IPS-18a (cell line): Measurements from ENCODE around the gene MCOLN2.

Experiments used
- H3K27ac ChIP-seq: one replicate; pipeline ENCODE4 v1.5.1; 2013; ENCODE audit warnings: low read length
- H3K27me3 ChIP-seq: one replicate; pipeline ENCODE4 v1.6.1; 2013; ENCODE audit warnings: mild to moderate bottlenecking, low read length; ENCODE audit not compliant: control insufficient read depth, insufficient read depth
- H3K36me3 ChIP-seq: one replicate; pipeline ENCODE4 v1.6.1; 2013; ENCODE audit warnings: low read depth, low read length; ENCODE audit not compliant: control insufficient read depth
- H3K4me1 ChIP-seq: one replicate; pipeline ENCODE4 v1.6.1; 2013; ENCODE audit warnings: low read depth, low read length; ENCODE audit not compliant: control insufficient read depth
- H3K4me3 ChIP-seq: one replicate; pipeline ENCODE4 v1.5.1; 2013; ENCODE audit warnings: low read length
- H3K9ac ChIP-seq: one replicate; pipeline ENCODE4 v1.6.1; 2013; ENCODE audit warnings: mild to moderate bottlenecking, low read length, moderate library complexity
- H3K9me3 ChIP-seq: one replicate; pipeline ENCODE4 v1.6.1; 2013; ENCODE audit warnings: low read depth, low read length; ENCODE audit not compliant: control insufficient read depth

The MCOLN2 gene

DNA sequence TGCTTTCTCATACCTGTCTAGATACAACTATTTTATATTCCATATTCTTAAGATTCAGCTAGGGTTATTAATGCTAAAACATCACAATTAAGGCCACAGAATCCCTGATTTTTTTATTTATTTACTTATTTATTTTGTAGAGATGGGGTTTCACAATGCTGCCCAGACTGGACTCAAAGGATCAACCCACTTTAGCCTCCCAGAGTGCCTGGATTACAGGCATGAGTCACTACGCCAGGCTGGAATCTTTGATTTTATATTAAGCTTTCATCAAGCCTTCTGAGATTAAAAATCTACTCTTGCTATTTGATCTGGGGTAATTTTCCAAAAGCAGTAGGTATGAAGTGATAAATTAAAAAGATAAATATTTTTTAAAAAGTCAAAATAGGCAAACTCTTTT lies 38.9 kb downstream of the MCOLN2 start:
- Histone ChIP-seq H3K27me3 (no peaks in the 10 kb centered on the region), H3K9ac (no peak overlapping the region), H3K4me3 (no peak overlapping the region), H3K9me3 (no peaks in the 10 kb centered on the region), H3K36me3 (no peaks in the 10 kb centered on the region), H3K27ac (no peak overlapping the region), H3K4me1 (no peaks in the 10 kb centered on the region)

DNA sequence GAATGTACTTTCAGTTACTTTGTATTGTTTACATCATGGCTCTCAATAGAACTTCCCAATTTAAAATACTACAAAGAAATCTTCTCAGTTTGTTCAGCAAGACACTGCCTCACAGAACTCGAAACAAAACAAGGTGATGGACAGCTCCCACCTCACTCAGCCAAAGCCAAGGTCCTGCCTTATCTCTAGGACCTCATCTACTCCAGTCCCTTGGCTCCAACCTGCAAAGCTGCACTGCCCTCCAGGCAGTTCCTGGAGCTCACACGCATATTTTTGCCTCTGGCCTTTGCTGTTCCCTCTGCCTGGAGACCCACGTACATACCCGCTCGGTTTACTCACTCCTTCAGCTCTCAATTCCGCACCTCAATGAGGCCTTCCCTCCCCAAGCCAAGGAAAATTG lies 40.3 kb downstream of the MCOLN2 start:
- no peaks in the 10 kb centered on the region for H3K36me3 ChIP-seq
- no peak overlapping the region for H3K4me3 ChIP-seq
- H3K9ac ChIP-seq, result no peak overlapping the region
- no peak overlapping the region for H3K27ac ChIP-seq
- no peaks in the 10 kb centered on the region for H3K9me3 ChIP-seq
- no peaks in the 10 kb centered on the region for H3K4me1 ChIP-seq
- H3K27me3 ChIP-seq, result no peaks in the 10 kb centered on the region

DNA sequence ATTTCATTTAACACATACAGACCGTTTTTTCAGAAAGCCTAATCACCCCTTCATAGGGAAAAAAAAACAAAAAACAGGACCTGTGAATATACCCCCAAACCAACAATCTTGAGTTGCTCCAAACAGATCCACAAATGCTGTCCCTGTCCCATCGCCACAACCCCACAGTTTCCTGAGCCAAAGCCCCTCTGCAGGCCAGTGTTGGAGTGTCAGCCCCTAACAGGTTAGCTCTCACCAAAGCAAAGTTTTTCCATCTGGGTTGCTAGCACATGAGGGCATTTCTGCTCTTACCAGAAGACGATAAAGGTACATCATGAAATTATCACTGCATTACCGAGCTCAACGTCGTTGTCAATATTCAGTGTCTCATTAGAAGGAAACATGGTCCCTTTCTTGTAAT lies 40.8 kb downstream of the MCOLN2 start:
- no peaks in the 10 kb centered on the region for H3K36me3 ChIP-seq
- H3K4me3 ChIP-seq, result no peak overlapping the region
- H3K27me3 ChIP-seq, result no peaks in the 10 kb centered on the region
- H3K27ac ChIP-seq, result no peak overlapping the region
- H3K9ac ChIP-seq, result no peak overlapping the region
- no peaks in the 10 kb centered on the region for H3K4me1 ChIP-seq
- no peaks in the 10 kb centered on the region for H3K9me3 ChIP-seq

DNA sequence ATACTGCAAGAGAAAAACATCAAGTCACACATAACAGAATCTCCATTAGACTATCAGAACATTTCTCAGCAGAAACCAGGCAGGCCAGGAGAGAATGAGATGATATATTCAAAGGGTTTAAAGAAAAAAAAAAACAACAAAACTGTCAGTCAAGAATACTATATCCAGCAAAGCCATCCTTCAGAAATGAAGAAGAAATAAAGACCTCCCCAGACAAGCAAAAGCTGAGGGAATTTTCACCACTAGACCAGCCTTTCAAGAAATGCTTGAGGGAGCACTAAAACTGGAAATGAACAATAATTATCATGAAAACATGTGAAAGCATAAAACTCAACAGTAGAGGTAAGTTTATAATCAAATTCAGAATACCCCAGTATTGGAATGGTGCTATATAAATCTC lies 47.2 kb downstream of the MCOLN2 start:
- Histone ChIP-seq H3K27me3 (no peaks in the 10 kb centered on the region), H3K27ac (no peak overlapping the region), H3K4me3 (no peak overlapping the region), H3K9me3 (no peaks in the 10 kb centered on the region), H3K9ac (no peak overlapping the region), H3K4me1 (peaks cover 9% of the 10 kb centered on the region), H3K36me3 (no peaks in the 10 kb centered on the region)

DNA sequence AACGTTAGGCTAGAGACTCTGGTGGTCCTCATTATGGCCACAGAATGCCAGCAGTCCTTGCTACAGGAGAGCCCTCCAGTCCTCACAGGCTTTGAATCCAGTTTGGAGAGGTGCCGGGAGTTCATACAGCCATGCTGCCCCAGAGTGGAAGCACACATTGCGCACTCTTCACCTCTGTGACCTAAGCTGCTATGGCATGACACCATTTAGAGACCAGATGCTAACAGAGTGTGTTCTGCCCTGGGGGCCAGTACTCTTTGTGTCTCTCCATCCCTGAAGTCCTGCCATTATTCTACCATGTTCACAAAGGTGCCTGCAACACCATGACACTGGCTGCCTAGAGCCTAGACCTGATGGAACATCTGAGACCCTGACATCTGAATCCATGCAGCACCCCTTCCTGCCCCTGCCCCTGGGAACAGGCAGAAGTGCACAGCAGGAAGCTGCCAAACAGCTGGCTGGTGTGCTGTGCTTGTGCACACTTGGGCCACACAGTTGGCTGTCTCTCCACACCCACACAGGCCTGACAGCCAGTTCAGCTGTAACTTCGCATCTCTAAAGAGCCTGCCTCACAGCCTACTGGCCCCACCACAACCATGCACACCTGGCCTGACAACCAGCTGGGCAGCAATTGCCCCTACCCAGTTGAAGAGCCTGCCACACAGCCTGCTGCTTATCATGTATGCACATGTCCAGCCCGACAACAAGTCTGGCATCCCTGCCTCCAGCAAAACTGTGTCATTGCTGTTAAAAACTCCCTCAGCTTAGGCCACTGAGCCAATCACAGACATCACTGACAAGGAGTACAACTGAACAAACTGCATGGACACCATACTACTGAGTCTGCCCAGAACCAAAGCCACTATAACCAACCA lies 49.1 kb downstream of the MCOLN2 start:
- Histone ChIP-seq H3K9me3 (no peaks in the 10 kb centered on the region), H3K27ac (no peak overlapping the region), H3K9ac (no peak overlapping the region), H3K27me3 (no peaks in the 10 kb centered on the region), H3K4me3 (no peak overlapping the region), H3K36me3 (no peaks in the 10 kb centered on the region), H3K4me1 (peaks cover 9% of the 10 kb centered on the region)

DNA sequence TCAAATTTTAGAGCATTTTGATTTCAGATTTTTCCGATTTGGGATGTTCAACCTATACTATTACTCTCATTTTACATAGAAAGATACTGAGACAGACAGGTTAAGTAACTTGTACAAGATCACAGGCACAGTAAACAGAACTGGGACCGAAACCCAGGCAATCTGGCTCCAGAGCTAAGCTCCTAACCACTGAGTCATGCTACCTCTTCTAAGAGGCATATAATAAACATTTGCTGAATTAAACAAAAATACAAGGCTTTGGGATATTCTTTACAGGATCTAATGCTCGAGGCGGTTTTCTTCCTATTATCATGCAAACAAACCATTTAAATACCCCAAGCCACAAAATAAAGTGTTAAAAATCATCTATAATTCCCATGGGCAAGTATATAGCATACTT lies 50.3 kb downstream of the MCOLN2 start:
- Histone ChIP-seq H3K9ac (no peak overlapping the region), H3K36me3 (no peaks in the 10 kb centered on the region), H3K4me3 (no peak overlapping the region), H3K4me1 (peaks cover 9% of the 10 kb centered on the region), H3K27ac (no peak overlapping the region), H3K9me3 (no peaks in the 10 kb centered on the region), H3K27me3 (no peaks in the 10 kb centered on the region)

DNA sequence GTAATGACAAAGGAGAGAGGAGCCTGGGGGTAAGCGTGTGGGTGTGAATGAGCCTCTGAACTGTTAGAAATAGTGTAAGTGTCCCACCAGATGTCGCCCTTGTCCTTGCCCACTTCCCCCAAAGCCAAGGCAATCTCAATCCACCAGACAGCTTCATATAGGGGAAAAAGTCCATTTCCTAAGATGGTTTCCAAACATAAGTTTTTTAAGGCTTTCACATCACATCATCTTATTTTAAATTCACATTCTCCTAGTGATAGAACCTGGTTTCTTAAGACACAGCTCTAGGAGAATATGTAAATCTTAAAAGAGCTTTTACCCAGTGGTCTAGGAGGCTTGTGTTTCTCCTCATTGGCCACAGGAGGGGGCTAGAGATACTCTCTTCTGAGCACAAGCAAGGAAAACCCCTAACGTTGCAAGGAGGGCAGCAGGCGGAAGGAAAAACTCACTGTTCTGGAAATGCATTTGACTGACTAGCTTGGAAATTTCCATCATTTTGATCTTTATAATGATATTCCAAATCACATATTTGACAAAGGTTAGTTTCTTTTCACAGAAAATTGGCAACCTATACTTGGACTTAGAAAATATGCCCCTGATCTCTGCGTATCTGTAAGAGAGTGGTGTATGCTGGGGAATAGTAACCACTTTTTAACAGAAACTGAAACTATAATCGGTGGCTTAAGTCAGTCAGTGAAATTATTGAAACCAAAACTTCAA lies 52.0 kb downstream of the MCOLN2 start:
- no peak overlapping the region for H3K27ac ChIP-seq
- no peaks in the 10 kb centered on the region for H3K27me3 ChIP-seq
- no peaks in the 10 kb centered on the region for H3K36me3 ChIP-seq
- no peak overlapping the region for H3K9ac ChIP-seq
- H3K4me1 ChIP-seq, result peaks cover 9% of the 10 kb centered on the region
- no peaks in the 10 kb centered on the region for H3K9me3 ChIP-seq
- no peak overlapping the region for H3K4me3 ChIP-seq

DNA sequence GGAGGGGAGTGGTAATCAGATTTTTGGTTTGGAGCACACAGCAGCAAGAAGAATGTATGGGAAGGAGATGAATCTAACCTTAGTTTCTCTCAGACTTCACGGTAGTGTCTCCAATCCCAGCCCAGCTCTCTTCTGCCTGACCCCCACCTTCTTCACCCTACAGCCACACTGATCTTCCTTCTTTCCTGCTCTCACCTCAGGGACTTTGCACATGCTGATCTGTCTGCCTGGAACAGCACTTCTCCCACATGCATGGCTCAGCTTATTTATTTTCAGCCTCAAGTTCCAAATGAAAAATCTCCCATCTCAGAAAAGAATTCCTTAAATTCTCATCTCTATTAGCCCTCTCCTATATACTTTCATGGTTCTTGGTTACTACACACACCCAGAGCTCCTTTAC lies 55.1 kb downstream of the MCOLN2 start:
- Histone ChIP-seq H3K4me3 (no peak overlapping the region), H3K9me3 (no peaks in the 10 kb centered on the region), H3K27ac (no peak overlapping the region), H3K27me3 (no peaks in the 10 kb centered on the region), H3K4me1 (peaks cover 7% of the 10 kb centered on the region), H3K36me3 (no peaks in the 10 kb centered on the region), H3K9ac (no peak overlapping the region)

DNA sequence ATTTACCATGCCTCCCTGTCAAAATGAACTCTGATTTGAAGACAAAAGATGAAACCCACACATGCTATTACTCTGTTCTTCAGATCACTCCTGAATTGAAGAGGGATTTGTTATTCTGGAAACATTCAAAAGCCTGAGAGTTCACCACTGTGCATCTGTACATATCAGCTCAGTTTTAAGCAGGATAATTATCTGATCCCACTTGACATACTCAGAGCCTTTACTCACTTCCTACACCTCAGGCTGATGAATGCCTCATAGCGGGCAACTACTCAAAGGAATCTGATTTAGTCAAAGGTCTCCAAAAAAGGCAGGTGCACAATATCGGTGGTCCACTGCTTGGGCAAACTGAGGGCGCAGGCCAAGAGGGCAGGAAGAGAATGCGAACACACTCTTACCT lies 56.4 kb downstream of the MCOLN2 start:
- peaks cover 3% of the 10 kb centered on the region for H3K4me1 ChIP-seq
- no peaks in the 10 kb centered on the region for H3K27me3 ChIP-seq
- no peak overlapping the region for H3K9ac ChIP-seq
- no peaks in the 10 kb centered on the region for H3K36me3 ChIP-seq
- H3K9me3 ChIP-seq, result no peaks in the 10 kb centered on the region
- H3K27ac ChIP-seq, result no peak overlapping the region
- H3K4me3 ChIP-seq, result no peak overlapping the region

DNA sequence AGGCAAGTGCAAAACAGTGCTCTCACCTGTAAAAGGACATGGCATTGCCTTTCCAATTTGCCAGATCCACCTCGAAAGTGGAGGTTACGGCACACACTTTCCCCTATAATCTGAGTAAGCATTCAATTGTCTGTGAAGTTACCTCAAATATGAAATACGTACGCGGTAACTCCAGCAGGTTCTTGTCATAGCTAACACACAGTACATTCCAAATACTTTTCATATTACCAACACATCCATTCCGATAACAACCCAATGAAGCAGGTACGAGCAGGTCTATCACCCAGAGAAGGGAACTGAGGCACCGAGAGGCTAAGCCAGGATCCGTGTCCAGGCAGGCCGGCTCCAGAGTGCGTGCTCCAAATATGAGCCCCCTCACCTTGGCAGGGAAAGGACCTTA lies 57.2 kb downstream of the MCOLN2 start:
- H3K4me3 ChIP-seq, result no peak overlapping the region
- no peaks in the 10 kb centered on the region for H3K27me3 ChIP-seq
- no peak overlapping the region for H3K27ac ChIP-seq
- no peak overlapping the region for H3K9ac ChIP-seq
- no peaks in the 10 kb centered on the region for H3K9me3 ChIP-seq
- no peaks in the 10 kb centered on the region for H3K36me3 ChIP-seq
- H3K4me1 ChIP-seq, result no peaks in the 10 kb centered on the region

DNA sequence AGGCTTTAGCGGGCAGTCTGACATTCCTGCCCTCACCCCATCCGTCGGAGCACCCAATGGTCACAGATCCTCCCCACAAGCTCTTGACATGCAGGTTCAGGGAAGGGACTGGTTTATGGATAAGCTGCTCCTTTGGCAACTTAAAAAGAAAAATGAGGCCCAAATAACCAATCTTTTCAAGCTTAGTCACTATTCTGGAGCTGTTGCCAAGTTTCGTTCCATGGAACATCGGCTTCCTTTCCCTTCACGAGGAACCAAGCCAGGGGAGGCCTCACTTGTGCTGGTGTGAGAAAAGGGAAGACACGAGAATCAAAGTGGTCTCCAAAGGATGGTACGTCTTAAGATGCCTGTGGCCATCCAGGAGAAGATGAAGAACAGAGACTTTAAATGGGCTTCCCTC lies 57.8 kb downstream of the MCOLN2 start:
- no peaks in the 10 kb centered on the region for H3K4me1 ChIP-seq
- no peaks in the 10 kb centered on the region for H3K9me3 ChIP-seq
- no peaks in the 10 kb centered on the region for H3K36me3 ChIP-seq
- H3K4me3 ChIP-seq, result no peak overlapping the region
- no peak overlapping the region for H3K27ac ChIP-seq
- no peak overlapping the region for H3K9ac ChIP-seq
- no peaks in the 10 kb centered on the region for H3K27me3 ChIP-seq
